HG03025 (cell line): ENCODE data around the gene PITPNC1.
"Not testable (repeated sequence)": the region's sequence is repeated elsewhere in the genome, so short reads cannot be mapped to it uniquely, and the experiment has no call there.

Experiments used
- ATAC-seq: cut with Tn5 transposase; IDR thresholded peaks from one replicate; pipeline ENCODE4 v1.9.1; 2021; ENCODE audit warnings: mild to moderate bottlenecking, moderate library complexity; ENCODE audit not compliant: unreplicated experiment, low FRiP score

The PITPNC1 gene

GRCh38 chr17:67430515-67430914 lies 53.4 kb downstream of the PITPNC1 start:
- ATAC-seq, result not testable (repeated sequence)

GRCh38 chr17:67431249-67432015 lies 54.4 kb downstream of the PITPNC1 start:
- no peak for ATAC-seq

GRCh38 chr17:67433248-67433924 lies 56.3 kb downstream of the PITPNC1 start:
- ATAC-seq, result no peak

- no peak for ATAC-seq
Observed at GRCh38 chr17:67434061-67434525, 57.0 kb downstream of the PITPNC1 start.

GRCh38 chr17:67435122-67435521 lies 58.0 kb downstream of the PITPNC1 start:
- no peak for ATAC-seq

GRCh38 chr17:67435786-67436185 lies 58.7 kb downstream of the PITPNC1 start:
- ATAC-seq, result no peak

- ATAC-seq, result no peak
Observed at GRCh38 chr17:67436233-67436632, 59.2 kb downstream of the PITPNC1 start.

GRCh38 chr17:67438667-67439066 lies 61.6 kb downstream of the PITPNC1 start:
- no peak for ATAC-seq

- ATAC-seq, result no peak
Observed at GRCh38 chr17:67439269-67439668, 62.2 kb downstream of the PITPNC1 start.

- no peak for ATAC-seq
Observed at GRCh38 chr17:67440277-67441051, 63.4 kb downstream of the PITPNC1 start.

- ATAC-seq, result no peak
Observed at GRCh38 chr17:67441052-67441895, 64.2 kb downstream of the PITPNC1 start.

GRCh38 chr17:67441896-67442219 lies 64.8 kb downstream of the PITPNC1 start:
- no peak for ATAC-seq

- ATAC-seq, result no peak
Observed at GRCh38 chr17:67442787-67443624, 65.9 kb downstream of the PITPNC1 start.

- ATAC-seq, result no peak
Observed at GRCh38 chr17:67443931-67444595, 67.0 kb downstream of the PITPNC1 start.

- ATAC-seq, result no peak
Observed at GRCh38 chr17:67448449-67448848, 71.4 kb downstream of the PITPNC1 start.

GRCh38 chr17:67449065-67449464 lies 72.0 kb downstream of the PITPNC1 start:
- no peak for ATAC-seq

- ATAC-seq, result no peak
Observed at GRCh38 chr17:67449845-67450755, 73.0 kb downstream of the PITPNC1 start.
